ENCODE results near the gene EFEMP1.
"Not testable (repeated sequence)": the region's sequence is repeated elsewhere in the genome, so short reads cannot be mapped to it uniquely, and the experiment has no call there.

The EFEMP1 gene

DNA sequence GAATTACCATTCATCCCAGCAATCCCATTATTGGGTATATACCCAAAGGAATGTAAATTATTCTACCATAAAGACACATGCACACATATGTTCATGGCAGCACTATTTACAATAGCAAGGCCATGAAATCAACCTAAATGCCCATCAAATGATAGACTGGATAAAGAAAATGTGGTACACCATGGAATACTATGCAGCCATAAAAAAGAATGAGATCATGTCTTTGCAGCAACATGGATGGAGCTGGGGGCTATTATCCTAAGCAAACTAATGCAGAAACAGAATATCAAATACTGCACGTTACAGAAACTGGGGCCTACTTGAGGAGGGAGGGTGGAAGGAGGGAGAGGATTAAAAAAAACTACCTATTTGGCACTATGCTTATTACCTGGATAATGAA, 85.5 kb downstream of the EFEMP1 start:
- H3K4me3 ChIP-seq (ENCODE audit: low read depth, low read length), result not testable (repeated sequence)

DNA sequence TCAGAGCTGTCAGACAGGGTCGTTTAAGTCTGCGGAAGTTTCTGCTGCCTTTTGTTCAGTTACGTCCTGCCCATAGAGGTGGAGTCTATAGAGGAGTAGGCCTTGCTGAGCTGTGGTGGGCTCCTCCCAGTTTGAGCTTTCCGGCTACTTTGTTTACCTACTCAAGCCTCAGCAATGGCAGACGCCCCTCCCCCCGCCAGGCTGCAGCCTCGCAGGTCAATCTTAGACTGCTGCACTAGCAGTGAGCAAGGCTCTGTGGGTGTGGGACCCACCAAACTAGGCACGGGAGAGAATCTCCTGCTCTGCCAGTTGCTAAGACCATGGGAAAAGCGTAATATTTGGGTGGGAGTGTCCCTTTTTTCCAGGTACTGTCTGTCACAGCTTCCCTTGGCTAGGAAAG, 86.5 kb downstream of the EFEMP1 start:
- H3K4me3 ChIP-seq (ENCODE audit: low read depth, low read length), result no peak overlapping the region

DNA sequence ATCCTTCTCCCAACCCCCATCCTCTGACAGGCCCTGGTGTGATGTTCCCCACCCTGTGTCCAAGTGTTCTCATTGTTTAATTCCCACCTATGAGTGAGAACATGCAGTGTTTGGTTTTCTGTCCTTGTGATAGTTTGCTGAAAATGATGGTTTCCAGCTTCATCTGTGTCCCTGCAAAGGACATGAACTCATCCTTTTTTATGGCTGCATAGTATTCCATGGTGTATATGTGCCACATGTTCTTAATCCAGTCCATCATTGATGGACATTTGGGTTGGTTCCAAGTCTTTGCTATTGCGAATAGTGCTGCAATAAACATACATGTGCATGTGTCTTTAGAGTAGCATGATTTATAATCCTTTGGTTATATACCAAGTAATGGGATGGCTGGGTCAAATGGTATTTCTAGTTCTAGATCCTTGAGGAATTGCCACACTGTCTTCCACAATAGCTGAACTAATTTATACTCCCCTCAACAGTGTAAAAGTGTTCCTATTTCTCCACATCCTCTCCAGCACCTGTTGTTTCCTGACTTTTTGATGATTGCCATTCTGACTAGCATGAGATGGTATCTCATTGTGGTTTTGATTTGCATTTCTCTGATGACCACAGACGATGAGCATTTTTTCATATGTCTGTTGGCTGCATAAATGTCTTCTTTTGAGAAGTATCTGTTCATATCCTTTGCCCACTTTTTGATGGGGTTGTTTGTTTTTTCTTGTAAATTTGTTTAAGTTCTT, 91.7 kb downstream of the EFEMP1 start:
- not testable (repeated sequence) for H3K4me3 ChIP-seq (ENCODE audit: low read depth, low read length)

DNA sequence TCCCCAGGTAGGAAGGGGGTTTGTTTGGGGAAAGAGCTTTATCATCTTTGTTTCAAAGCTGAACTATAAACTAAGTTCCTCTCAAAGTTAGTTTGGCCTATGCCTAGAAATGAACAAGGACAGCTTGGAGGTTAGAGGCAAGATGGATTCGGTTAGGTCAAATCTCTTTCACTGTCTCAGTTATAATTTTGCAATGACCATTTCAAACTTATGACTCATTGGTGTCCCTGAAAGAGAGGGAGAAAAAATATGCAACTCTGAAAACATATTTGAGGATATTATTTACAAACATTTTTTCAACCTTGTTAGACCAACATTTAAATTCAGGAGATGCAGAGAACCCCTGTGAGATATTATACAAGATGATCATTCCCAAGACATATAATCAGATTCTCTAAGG, 95.7 kb downstream of the EFEMP1 start:
- H3K4me3 ChIP-seq (ENCODE audit: low read depth, low read length), result no peak overlapping the region

DNA sequence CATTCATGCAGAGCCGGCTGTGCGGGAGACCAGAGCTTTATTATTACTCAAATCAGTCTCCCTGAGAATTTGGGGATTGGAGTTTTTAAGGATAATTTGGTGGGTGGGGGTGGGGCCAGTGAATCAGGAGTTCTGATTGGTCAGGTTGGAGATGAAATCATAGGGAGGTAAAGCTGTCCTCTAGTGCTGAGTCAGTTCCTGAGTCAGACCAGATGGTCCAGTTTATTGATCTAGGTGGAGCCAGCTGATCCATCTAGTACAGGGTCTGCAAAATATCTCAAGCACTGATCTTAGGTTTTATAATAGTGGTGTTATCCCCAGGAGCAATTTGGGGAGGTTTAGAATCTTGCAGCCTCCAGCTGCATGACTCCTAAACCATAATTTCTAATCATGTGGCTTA, 96.2 kb downstream of the EFEMP1 start:
- H3K4me3 ChIP-seq (ENCODE audit: low read depth, low read length), result not testable (repeated sequence)

DNA sequence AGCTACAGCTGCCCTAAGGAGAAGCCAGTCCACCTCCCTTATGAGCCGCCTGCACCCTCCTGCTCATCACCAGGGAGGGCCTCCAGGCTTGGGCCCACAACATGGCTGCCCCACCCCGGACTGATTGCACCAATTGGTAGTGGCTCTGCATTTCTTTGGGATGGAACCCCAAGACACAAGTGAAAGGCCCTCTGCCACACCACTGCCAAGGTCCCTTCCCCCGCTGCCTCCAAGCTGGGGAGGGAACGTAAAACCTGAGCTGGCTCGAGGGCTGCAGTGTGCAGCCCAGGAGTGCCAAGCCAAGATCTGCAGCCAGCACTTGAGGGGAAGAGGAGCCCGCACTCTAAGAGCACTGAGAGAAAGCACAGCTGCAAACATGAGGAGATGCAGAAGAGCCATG, 97.3 kb downstream of the EFEMP1 start:
- no peak overlapping the region for H3K4me3 ChIP-seq (ENCODE audit: low read depth, low read length)

DNA sequence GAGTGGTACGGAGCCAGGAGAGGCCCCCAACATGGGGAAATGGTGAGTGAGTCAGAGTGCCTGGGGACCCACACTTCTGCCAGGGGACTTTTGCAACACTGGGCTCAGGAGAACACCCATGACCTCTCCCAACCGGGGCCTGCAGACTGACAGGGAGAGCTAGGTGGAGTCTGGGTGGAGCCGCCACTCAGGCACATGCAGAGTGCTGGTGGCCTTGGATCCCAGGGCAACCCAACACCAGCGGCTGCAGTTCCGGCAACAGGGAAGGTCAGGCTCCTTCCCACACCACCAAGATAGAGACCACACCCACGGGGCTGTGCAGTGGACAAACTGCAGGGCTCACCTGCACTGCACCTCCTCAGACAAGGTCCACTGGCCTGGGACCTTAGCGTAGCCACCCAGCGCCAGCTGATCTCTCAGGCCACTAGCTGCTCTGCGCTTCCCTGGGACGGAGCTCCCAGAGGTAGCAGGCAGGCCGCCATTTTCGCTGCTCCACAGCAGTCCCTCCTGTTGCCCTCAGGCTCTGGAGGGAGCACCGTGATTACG, 99.0 kb downstream of the EFEMP1 start:
- H3K4me3 ChIP-seq (ENCODE audit: low read depth, low read length), result no peak overlapping the region

Data from iPS-11a (cell line).